Glutamatergic neuron (in vitro differentiated cells): ENCODE measurements around the gene AHCYL1. TPM values are rescaled to one million over a fixed set of nuclear protein-coding genes. Genes with fewer than 3 reads are reported as not detected.
A peak's percentile ranks its signal among the peaks of the same experiment; 100 is the strongest.

ENCODE experiments used
- DNase-seq: peaks from one replicate; pipeline ENCODE4 v3.0.0; 2022
- H3K27ac Mint-ChIP-seq: one replicate; pipeline ENCODE4 v1.8.0; 2020; ENCODE audit warnings: mild to moderate bottlenecking, mixed read lengths, inconsistent platforms; ENCODE audit not compliant: unreplicated experiment
- H3K27me3 Mint-ChIP-seq: one replicate; pipeline ENCODE4 v1.8.0; 2020; ENCODE audit warnings: mild to moderate bottlenecking, moderate library complexity, mixed read lengths, inconsistent platforms; ENCODE audit not compliant: unreplicated experiment
- H3K36me3 Mint-ChIP-seq: one replicate; pipeline ENCODE4 v1.8.0; 2020; ENCODE audit warnings: mild to moderate bottlenecking, mixed read lengths, inconsistent platforms; ENCODE audit not compliant: unreplicated experiment
- H3K4me1 Mint-ChIP-seq: one replicate; pipeline ENCODE4 v1.8.0; 2020; ENCODE audit warnings: mild to moderate bottlenecking, low read depth, mixed read lengths, inconsistent platforms; ENCODE audit not compliant: unreplicated experiment
- H3K4me3 Mint-ChIP-seq: one replicate; pipeline ENCODE4 v1.8.0; 2020; ENCODE audit warnings: mild to moderate bottlenecking, mixed read lengths, inconsistent platforms; ENCODE audit not compliant: unreplicated experiment
- H3K9me3 Mint-ChIP-seq: one replicate; pipeline ENCODE4 v1.8.0; 2020; ENCODE audit warnings: mild to moderate bottlenecking, moderate library complexity, mixed read lengths, inconsistent platforms; ENCODE audit not compliant: unreplicated experiment
- total RNA-seq: library from RNA; stranded (reverse); fragmentation: NEBNext Ultra II Directional; extraction: Animal tissue kit (Norgen Biotek cat#: 25700); gene quantifications from one replicate; pipeline ENCODE4 v1.2.1, GENCODE V29; 2021; ENCODE audit not compliant: unreplicated experiment
- TF ChIP-seq, protein P1 (sequence below): fragments of 200-600 bp; sonication (generic); IDR thresholded peaks from one replicate; pipeline ENCODE4 v1.5.0; 2021; ENCODE audit not compliant: partially characterized antibody, unreplicated experiment

Gene AHCYL1
- total RNA-seq, 1 donor from 2014 or later: 73.8 TPM

DNA sequence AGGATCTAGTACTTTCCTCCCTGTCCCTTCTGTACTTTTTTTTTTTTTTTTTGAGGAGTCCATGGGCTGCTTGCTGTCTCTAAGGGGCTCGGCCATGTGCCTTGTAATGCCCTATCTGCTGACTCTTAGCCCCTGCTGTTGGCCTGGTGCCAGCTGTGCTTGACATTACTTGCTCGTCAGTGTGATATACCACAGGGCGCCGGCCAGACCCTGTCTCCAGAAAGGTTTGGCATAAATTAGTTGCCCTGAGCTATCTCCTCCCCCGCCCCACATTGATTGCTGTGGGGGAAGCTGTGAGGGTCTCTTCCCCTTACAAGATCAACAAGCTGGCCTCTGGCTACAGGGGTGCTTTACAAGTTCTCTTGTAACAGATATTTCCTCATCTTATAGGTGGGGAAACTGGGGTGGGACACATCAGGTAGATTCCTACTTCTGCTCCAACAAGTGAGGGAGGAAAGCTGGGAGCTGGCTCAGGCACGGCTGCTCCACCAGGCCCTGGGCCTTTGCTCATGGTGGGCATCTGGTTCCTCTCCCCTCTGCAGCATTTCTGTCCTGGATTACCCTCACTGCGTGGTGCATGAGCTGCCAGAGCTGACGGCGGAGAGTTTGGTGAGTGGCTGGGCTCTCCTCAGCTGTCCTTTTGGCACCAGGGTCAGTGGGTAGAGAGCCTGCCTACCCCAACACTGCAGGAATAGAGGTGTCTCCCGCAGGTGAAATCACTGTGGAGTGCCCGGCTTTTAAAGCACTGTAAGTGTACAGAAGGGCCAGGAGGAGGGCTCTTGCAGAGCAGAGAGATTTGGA, 65.4 kb downstream of the AHCYL1 start:
- Mint-ChIP-seq H3K27ac (no peak overlapping the region), H3K4me3 (no peak overlapping the region), H3K4me1 (peaks cover 2% of the 10 kb centered on the region), H3K27me3 (no peaks in the 10 kb centered on the region), H3K9me3 (no peaks in the 10 kb centered on the region), H3K36me3 (no peaks in the 10 kb centered on the region)
- TF ChIP-seq, protein P1, sequence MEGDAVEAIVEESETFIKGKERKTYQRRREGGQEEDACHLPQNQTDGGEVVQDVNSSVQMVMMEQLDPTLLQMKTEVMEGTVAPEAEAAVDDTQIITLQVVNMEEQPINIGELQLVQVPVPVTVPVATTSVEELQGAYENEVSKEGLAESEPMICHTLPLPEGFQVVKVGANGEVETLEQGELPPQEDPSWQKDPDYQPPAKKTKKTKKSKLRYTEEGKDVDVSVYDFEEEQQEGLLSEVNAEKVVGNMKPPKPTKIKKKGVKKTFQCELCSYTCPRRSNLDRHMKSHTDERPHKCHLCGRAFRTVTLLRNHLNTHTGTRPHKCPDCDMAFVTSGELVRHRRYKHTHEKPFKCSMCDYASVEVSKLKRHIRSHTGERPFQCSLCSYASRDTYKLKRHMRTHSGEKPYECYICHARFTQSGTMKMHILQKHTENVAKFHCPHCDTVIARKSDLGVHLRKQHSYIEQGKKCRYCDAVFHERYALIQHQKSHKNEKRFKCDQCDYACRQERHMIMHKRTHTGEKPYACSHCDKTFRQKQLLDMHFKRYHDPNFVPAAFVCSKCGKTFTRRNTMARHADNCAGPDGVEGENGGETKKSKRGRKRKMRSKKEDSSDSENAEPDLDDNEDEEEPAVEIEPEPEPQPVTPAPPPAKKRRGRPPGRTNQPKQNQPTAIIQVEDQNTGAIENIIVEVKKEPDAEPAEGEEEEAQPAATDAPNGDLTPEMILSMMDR: no peak
- DNase-seq: no peak

DNA sequence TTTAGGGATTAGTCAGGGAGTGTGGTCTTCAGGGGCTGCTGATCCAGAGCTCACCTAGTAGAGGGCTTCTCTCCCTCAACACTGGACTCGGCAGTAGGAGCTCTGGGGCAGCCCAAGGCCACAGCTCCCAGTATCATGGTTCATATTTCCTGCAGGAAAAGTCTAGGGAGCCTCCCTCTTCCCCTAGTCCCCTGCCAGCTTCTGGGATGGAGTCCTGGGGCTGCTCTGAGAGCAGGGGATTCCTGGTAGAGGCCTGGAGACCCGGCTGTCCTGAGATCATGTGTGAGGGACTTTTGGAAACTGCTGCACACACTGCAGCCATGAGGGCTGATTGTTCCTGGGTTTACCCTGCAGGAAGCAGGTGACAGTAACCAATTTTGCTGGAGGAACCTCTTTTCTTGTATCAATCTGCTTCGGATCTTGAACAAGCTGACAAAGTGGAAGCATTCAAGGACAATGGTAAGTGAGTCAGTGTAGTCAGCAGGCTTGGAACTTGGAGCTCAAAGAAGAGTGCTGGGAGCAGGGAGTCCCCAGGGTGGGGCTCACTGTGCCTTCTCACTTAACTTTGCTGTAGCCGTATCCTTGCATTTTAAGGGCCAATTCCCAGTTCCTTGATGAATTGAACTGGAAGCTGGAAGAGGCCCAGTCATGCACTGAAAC, 66.2 kb downstream of the AHCYL1 start:
- Mint-ChIP-seq H3K36me3 (no peaks in the 10 kb centered on the region), H3K4me1 (peaks cover 8% of the 10 kb centered on the region), H3K4me3 (no peak overlapping the region), H3K27me3 (no peaks in the 10 kb centered on the region), H3K9me3 (no peaks in the 10 kb centered on the region), H3K27ac (no peak overlapping the region)
- TF ChIP-seq, protein P1: no peak
- DNase-seq: no peak

DNA sequence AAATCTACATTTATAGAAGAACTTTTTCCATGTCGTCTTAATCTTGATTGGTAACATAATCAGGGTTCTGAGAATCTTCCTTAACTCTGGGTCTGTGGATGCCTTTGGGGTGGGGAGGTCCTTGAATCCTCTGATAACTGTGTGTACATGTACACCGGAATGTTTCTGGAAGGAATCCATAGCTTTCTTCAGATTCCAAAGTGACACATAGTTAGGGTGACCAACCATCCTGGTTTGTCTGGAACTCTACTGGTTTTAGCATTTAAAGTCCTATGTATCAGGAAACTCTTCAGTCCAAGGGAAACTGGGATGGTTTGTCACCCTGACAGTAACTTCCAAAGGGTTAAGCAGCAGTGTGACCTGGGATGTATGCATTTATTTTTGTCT, 66.7 kb downstream of the AHCYL1 start:
- H3K4me1 Mint-ChIP-seq: peaks cover 8% of the 10 kb centered on the region
- no peak overlapping the region for H3K27ac Mint-ChIP-seq
- TF ChIP-seq, protein P1: no peak
- H3K9me3 Mint-ChIP-seq: no peaks in the 10 kb centered on the region
- no peak for DNase-seq
- H3K36me3 Mint-ChIP-seq: no peaks in the 10 kb centered on the region
- no peaks in the 10 kb centered on the region for H3K27me3 Mint-ChIP-seq
- no peak overlapping the region for H3K4me3 Mint-ChIP-seq

DNA sequence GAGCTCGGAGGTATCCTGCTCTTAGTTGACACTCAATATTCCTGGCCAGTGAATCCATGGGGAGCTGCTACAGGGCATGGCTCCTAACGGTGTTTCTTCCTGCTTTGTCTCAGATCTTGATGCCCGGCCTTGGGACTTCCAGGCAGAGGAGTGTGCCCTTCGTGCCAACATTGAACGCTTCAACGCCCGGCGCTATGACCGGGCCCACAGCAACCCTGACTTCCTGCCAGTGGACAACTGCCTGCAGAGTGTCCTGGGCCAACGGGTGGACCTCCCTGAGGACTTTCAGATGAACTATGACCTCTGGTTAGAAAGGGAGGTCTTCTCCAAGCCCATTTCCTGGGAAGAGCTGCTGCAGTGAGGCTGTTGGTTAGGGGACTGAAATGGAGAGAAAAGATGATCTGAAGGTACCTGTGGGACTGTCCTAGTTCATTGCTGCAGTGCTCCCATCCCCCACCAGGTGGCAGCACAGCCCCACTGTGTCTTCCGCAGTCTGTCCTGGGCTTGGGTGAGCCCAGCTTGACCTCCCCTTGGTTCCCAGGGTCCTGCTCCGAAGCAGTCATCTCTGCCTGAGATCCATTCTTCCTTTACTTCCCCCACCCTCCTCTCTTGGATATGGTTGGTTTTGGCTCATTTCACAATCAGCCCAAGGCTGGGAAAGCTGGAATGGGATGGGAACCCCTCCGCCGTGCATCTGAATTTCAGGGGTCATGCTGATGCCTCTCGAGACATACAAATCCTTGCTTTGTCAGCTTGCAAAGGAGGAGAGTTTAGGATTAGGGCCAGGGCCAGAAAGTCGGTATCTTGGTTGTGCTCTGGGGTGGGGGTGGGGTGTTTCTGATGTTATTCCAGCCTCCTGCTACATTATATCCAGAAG, 69.2 kb downstream of the AHCYL1 start:
- H3K27me3 Mint-ChIP-seq: no peaks in the 10 kb centered on the region
- H3K27ac Mint-ChIP-seq: no peak overlapping the region
- TF ChIP-seq, protein P1: peak; percentile 94
- H3K4me3 Mint-ChIP-seq: no peak overlapping the region
- no peaks in the 10 kb centered on the region for H3K36me3 Mint-ChIP-seq
- H3K9me3 Mint-ChIP-seq: no peaks in the 10 kb centered on the region
- peaks cover 8% of the 10 kb centered on the region for H3K4me1 Mint-ChIP-seq
- DNase-seq: peak; percentile 88
